RCC 7860 (cell line): Measurements from ENCODE around the gene ADAT2.
A peak's percentile ranks its signal among the peaks of the same experiment; 100 is the strongest.
"Not testable (repeated sequence)": the region's sequence is repeated elsewhere in the genome, so short reads cannot be mapped to it uniquely, and the experiment has no call there.

Source experiments
- DNase-seq: peaks from one replicate; pipeline ENCODE4 v3.0.0-alpha.2; 2015; ENCODE audit warnings: low spot score
- FAIRE-seq: peaks from 2 replicates; lab custom pipeline; 2012; peaks lifted over from hg19 to GRCh38; lab: Jason Lieb, UNC

Gene ADAT2

DNA sequence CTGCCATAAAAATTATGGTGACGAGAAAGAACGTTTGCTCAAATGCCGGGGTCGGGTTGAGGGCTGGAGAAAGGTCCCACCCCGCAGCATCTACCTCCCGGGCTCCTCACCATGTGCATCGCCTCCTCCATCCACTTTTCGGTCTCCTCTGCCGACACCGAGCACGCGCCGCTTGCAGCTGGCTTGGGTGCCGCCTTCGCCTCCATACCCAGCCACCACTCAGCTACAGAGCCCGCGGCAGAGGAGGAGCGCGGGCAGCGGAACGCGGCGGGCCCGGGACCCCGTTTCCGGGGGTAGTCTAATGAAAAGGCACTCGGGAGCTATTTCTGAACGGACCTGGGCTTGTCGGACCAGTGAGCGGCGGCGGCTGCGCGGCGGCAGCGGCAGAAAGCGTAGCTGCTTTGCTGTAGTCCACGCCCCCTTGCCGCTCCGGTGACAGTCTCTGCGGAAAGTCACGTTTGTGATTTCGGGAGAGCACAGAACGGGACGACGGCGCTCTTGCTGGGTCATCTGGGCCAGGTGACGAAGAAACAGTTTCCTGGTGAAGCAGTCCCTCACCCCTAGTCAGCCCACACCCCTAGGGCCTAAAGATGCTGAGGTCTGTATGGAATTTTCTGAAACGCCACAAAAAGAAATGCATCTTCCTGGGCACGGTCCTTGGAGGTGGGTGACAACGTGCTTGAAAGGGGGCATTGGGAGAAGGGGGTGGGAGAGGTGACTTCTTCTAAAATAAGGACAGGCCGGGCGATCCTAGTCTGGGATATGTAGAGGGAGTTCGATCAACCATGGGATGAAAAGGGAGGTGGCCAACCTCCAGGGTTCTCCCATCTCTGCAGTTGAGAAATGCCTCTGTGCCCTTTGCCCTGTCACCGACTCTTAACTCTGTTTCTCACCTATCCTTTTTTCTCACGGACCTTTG, at the start of gene ADAT2, which contains the start of gene PEX3:
Gene ADAT2 (minus strand): TSS at position 243 of the 919 bp plus-strand sequence. CDS start 37 bp downstream, at position 206.
Gene PEX3 (plus strand): TSS at position 353 of the 919 bp plus-strand sequence. CDS start 238 bp downstream, at position 591.
- peak; percentile 86 for DNase-seq
- FAIRE-seq = peak; percentile 30

GRCh38 chr6:143498428-143498827, 47.9 kb upstream of the ADAT2 start:
- no peak for FAIRE-seq
- no peak for DNase-seq

DNA sequence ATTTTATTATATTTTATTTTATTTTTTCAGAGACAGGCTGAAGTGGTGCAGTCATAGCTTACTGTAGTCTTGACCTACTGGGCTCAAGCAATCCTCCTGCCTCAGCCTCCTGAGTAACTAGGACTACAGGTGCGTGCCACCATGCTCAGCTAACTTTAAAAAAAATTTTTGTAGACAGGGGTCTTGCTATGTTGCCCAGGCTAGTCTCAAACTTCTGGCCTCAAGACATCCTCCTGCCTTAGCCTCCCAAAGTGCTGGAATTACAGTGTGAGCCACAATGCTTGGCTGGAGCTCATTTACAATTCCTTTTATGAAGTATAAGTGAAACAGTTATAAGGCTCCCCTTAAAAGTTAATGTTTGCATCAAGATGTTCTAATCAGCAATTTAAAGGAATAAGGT, 46.5 kb upstream of the ADAT2 start:
- no peak for DNase-seq
- FAIRE-seq = no peak

GRCh38 chr6:143490775-143491174, 40.3 kb upstream of the ADAT2 start:
- DNase-seq (no peak), FAIRE-seq (no peak)

- DNase-seq (no peak), FAIRE-seq (no peak)
Observed at GRCh38 chr6:143490244-143490643, 39.7 kb upstream of the ADAT2 start.

- FAIRE-seq (no peak), DNase-seq (no peak)
Observed at GRCh38 chr6:143486752-143487151, 36.3 kb upstream of the ADAT2 start.

DNA sequence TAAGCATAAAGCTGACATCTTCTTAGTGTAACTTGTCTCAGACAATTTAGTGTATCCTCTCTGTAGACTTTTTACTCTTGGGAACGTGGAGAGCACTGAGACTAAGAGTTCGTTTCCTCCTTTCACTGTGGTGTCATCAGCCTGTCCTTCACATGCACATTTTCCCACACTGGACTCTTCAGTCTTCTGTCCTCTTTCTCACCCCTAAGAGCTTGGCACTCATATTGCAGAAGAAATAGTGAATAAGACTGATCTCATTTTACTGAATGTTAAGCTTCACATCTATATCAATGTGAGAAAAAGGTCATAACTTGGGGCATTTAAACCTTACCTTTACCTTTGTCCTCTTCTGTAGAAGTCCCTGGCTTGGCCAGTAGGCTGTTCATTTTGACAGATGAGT, 35.5 kb upstream of the ADAT2 start:
- FAIRE-seq = no peak
- DNase-seq = no peak

- no peak for FAIRE-seq
- no peak for DNase-seq
Observed at GRCh38 chr6:143482593-143482992, 32.1 kb upstream of the ADAT2 start.

- FAIRE-seq (no peak), DNase-seq (no peak)
Observed at GRCh38 chr6:143478479-143479062, 28.1 kb upstream of the ADAT2 start.

- DNase-seq = no peak
- no peak for FAIRE-seq
Observed at GRCh38 chr6:143476545-143476944, 26.1 kb upstream of the ADAT2 start.

DNA sequence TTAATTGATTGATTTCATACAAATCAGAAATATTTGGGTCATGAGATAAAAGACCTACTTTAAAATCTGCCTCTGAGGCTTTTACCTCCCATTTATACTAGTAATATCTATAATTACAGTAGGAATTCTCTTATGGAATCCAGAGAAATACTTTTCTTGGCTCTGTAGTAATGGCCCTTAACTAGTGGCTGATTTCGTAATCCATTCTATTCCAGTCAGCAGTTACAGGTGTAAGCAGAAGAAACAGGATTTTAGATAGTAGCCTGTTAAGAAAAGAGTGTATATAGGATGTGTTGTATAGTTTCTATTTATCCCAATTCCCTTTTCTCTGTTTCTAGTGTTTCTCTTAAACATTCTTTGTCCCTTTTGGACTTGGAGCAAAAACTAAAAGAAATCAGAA, 21.3 kb upstream of the ADAT2 start:
- FAIRE-seq = no peak

DNA sequence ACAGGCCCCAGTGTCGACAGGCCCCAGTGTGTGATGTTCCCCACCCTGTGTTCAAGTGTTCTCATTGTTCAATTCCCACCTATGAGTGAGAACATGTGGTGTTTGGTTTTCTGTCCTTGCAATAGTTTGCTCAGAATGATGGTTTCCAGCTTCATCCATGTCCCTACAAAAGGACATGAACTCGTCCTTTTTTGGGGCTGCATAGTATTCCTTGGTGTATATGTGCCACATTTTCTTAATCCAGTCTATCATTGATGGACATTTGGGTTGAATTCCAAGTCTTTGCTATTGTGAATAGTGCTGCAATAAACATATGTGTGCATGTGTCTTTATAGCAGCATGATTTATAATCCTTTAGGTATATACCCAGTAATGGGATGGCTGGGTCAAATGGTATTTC, 18.3 kb upstream of the ADAT2 start:
- DNase-seq, FAIRE-seq: not testable (repeated sequence)

More for the DNA sequence above, 21.3 kb upstream of the ADAT2 start:
- DNase-seq = no peak

- DNase-seq = no peak
- no peak for FAIRE-seq
Observed at GRCh38 chr6:143468026-143468425, 17.5 kb upstream of the ADAT2 start.

GRCh38 chr6:143465546-143465945, 15.1 kb upstream of the ADAT2 start:
- FAIRE-seq (no peak), DNase-seq (no peak)

DNA sequence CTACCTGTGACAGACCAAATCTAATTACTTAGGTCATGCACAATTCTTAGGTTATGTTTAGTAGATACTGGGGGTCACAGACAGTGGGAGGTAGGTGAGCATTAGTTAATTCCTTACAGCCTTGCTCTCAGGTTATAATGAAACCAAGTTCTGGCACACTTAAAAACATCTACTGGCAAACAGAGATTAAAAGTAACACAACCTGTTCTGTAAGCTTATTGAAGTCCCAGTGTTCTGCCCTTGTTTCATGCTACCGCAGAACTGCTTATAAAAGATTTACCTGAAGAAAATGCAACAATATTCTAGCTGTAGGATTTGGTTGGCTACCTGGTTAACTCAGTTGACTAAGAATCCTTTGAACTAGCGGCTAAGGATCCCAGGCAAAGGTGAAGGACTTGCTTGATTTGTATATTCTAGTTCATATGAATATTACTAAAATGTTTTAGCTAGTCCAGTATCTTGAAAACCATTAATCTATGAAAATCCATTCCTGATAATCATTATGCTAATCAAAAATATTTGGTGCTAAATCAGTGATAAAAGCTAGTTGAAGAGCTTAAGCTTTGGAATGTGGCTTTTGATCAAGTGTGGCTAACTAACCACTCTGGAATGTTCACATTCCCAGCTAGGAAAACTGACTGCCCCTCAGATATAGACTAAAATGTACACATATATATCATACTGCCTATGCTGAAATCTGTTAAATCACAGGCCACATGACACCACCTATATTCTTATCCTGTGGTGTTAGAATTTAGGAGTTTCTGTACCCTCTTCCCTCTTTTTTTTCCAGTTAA, 7.3 kb upstream of the ADAT2 start:
- peak; percentile 18 for DNase-seq
- FAIRE-seq = peak; percentile 49

GRCh38 chr6:143451531-143451930, 1.0 kb upstream of the ADAT2 start:
- FAIRE-seq (no peak), DNase-seq (no peak)

DNA sequence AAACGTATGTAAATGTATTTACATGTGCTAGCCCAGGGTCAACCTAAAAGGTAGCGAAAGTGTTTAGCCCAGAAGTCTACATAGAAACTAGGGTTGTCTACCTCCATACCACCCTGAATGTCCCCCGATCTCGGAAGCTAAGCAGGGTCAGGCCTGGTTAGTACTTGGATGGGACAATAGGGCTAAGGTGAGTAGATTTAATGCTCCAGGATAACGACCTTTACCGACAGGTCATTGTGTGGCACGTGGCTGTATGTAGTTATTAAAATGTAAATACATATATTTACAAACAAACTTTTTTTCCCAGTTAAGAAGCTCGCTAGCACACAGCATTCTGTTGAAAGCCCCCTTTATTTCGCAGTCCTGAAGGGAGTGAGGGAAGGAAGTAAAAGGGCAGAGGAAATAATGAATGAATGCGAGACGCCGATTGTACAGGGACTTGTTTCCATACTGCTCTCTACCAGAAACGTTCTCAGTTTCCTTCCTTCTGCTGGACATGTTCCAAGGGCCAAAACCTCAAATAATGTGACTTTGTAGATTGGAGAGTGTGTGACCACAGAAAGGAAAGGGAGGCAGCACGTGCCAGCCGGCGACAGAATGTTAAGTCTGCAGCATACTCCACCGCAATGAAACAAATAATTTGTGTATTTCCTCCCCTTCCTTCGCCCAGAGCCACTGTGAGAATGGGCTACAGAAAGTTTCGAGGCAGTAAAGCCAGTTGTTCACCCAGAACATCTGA, 612 bp downstream of the ADAT2 start:
- FAIRE-seq = no peak
- DNase-seq = peak; percentile 25

DNA sequence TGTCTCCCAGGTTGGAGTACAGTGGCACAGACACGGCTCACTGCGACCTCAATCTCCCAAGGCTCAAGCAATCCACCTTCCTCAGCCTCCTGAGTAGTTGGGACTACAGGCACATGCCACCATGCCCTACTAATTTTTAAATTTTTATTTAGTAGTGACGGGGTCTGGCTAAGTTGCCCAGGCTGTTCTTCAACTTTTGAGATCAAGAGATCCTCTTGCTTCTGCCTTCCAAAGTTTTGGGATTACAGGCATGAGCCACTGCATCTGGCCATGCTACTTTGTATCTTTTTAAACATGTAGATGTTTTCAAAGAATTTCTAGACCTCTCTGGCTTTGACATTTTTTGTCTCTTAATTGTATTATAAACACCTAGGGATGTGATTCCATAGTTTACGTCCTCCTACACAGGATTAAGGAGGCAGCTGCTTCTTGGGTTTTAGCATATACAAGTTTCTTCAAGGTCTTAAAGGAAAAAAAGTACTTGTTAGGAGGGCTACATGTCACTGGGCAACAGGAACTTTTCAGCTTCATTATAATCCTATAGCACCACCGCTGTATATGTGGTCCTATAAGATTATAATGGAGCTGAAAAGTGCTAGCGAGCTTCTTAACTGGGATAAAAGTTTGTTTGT, 1.3 kb downstream of the ADAT2 start:
- no peak for FAIRE-seq
- DNase-seq = no peak

- DNase-seq, FAIRE-seq: not testable (repeated sequence)
Observed at GRCh38 chr6:143447865-143448264, 2.6 kb downstream of the ADAT2 start.

GRCh38 chr6:143443096-143443495, 7.4 kb downstream of the ADAT2 start:
- no peak for DNase-seq
- no peak for FAIRE-seq
